HG03108 (cell line): ENCODE data around the gene PARD3.

ENCODE experiments used
- ATAC-seq: cut with Tn5 transposase; IDR thresholded peaks from one replicate; pipeline ENCODE4 v1.9.1; 2021; ENCODE audit warnings: moderate library complexity; ENCODE audit not compliant: unreplicated experiment

The PARD3 gene

GRCh38 chr10:34593374-34593890, 221.7 kb downstream of the PARD3 start:
- ATAC-seq: no peak

- ATAC-seq: no peak
Observed at GRCh38 chr10:34590793-34591192, 224.3 kb downstream of the PARD3 start.

GRCh38 chr10:34589275-34589674, 225.8 kb downstream of the PARD3 start:
- ATAC-seq: no peak

- no peak for ATAC-seq
Observed at GRCh38 chr10:34587680-34588019, 227.4 kb downstream of the PARD3 start.

DNA sequence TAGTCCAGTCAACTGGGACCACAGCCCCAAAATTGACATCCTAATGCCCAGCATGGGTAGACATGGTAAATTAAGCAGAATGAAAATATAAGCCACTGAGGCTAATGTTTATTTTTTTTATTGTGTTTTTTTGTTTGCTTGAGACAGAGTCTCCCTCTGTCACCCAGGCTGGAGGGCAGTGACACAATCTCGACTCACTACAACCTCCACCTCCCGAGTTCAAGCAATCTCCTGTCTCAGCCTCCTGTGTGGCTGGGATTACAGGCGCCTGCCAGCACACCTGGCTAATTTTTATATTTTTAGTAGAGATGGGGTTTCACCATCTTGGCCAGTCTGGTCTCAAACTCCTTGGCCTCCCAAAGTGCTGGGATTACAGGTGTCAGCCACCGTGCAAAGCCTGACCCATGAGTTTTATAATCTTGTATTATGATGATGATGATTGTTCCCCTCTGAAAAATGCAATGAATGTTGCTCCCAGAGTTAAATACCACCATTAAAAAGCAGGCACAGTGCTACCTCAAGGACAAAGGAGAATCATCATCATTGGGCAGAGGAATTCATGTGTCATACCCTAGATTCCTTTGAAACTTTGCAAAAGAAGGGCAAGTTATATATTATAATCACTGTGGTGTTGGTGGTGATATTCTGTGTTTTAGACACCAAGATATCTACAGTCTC, 228.0 kb downstream of the PARD3 start:
- ATAC-seq: no peak

DNA sequence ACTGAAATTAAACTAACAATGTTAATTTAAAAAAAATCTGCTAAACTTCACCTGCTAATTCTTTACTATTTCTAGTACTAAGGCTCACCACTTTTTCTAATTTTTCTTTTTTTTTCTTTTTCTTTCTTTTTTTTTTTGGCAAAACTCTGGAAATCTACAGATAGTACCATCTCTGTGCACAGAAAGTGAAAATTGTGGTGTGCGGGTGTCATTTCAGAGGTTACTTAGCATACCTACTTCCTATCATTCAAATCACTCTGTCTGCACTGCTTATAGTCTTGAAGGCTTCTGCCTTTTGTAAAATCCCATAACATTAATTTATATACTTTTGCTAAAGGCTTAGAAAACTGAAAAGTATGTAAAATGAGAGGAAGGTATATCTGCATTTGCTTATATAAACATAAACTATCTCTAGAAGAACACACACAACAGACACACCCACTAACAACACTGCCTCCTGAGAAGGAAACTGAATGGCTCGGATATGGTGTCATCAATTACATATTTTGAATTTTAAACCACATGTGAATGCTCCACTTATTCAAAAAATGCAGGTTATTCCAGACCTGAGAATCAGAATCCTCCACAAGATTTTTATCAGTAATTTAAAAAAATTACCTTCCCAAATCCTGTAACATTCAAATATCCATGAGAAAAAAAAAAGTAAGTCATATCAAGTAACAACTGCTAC, 229.5 kb downstream of the PARD3 start:
- no peak for ATAC-seq

DNA sequence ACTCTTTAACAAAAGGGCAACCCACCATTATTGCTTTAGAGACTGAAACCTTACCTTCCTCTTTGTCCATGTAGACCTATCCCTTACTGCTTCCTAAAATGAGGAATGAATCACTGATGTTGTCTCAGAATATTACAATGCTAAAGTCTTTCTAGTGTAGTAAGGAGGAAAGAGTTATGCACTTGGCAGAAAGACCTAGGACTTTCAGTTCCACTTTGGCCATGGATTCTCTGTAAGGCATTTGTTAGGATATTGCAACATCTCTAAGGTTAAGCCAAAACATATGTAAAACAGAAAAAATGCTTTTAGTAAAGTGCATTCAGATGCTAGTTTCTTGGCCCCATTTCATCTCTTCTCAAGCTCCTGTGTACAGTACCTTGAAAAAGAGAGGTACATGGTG, 230.9 kb downstream of the PARD3 start:
- ATAC-seq: no peak

DNA sequence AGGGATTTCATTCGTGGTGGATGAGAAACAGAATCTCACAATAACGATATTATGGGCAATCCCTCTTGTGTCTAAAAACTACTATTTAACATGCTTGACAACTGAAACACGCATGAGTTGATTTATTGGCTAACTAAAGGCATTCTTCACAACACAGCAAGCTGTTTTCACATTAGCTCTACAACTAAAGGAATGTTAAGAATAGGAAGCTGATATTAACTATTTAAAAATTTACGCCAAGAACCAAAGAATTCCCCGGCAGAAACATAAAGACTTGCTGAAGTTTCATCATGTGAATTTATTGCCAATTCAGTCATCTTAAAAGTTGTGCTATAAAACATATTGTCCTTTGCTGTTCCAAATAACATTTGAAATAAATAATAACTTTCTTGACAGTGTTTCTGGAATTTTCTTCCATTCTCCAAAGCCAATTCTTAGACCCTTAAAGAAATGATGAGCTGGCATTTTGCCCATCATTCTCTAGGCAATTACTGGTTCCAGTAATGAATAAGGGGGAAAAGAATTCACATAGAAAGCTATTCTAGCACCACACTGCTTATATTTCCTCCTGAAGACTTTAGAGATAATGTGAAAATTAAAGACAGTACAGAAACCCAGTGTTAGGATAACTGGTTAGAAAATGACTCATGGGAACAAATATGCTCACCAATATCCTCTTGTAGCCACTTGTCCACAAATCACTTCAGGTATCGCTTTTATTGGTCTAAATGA, 233.1 kb downstream of the PARD3 start:
- ATAC-seq: no peak

GRCh38 chr10:34580643-34581042, 234.5 kb downstream of the PARD3 start:
- no peak for ATAC-seq

GRCh38 chr10:34580214-34580613, 234.9 kb downstream of the PARD3 start:
- no peak for ATAC-seq

DNA sequence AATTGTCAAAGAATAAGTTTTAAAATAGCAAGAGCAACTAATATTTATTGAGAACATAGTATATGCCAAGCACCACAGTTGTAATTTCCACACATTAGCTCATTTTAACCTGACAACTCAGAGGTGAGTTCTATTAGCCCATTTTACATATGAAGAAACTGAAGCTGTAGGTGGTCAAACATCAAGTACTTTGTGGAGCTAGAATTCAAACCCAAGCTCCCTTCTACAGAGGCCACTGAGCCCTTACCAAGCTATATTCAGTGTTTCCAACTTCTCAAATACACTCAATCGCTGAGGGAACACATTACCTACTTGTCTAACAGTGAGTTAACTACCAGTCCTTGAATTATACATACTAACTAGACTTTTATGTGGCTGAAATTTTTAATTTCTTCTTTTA, 236.6 kb downstream of the PARD3 start:
- ATAC-seq: no peak

DNA sequence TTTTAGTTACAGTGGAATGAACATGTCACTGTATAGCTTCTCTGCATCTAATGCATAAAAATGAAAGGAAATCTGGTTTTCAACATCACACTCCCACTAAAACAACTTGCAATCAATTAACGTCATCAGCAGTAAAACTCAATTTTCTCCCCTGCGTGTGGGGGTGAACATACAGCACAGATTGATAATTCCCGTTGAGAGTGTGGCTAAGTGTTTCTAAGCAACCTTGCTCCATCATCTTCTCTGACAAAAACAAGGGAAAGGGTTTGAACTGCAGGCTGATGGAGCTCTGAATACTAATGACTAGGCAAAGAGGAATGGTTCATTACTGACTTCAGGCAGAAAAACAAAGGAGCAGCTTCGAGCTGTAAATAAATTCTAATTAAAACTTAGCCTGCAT, 238.3 kb downstream of the PARD3 start:
- ATAC-seq: no peak

- ATAC-seq: no peak
Observed at GRCh38 chr10:34575882-34576281, 239.2 kb downstream of the PARD3 start.

- ATAC-seq: no peak
Observed at GRCh38 chr10:34574353-34574934, 240.7 kb downstream of the PARD3 start.

DNA sequence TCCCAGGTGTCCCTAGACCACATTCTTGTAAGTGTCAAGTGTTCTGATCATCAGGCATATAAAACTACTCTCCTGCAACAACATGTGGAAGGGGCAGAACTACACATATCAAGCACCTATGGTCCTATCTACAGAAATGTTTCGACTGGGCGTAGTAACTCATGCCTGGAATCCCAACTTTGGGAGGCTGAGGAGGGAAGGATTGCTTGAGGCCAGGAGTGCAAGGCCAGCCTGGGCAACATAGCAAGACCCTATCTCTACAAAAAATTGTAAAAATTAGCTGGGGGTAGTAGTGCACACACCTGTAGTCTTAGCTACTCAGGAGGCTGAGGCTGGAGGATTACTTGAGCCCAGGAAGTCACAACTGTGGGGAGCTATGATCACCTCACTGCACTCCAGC, 244.2 kb downstream of the PARD3 start:
- no peak for ATAC-seq

DNA sequence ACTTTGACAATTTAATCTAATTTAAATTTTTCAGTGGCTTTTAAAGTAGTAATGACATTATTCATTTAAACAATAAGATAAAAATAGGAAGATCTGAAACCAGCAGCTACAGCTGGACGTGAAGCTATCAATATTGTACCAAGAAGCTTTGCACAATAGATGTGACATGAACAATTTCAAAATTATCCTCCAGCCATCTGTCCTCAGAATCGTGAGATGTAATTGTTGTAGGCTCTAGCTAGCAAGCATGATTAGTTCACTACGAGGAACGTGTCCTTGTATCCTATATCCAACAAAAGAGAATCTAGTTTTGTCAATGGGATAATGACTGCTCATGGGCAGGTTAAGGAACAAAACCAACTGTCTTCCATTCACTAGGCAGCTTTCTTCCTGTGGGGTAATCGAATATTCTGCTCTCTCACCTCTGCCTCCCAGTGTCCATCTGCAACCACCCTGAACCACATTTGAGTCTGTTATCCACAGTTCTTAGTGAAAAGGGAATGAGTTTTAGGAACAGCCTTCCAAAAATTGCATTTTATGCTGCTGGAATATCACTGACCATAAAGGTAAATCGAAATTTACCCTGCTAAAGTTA, 247.3 kb downstream of the PARD3 start:
- no peak for ATAC-seq

- no peak for ATAC-seq
Observed at GRCh38 chr10:34565934-34566333, 249.2 kb downstream of the PARD3 start.

DNA sequence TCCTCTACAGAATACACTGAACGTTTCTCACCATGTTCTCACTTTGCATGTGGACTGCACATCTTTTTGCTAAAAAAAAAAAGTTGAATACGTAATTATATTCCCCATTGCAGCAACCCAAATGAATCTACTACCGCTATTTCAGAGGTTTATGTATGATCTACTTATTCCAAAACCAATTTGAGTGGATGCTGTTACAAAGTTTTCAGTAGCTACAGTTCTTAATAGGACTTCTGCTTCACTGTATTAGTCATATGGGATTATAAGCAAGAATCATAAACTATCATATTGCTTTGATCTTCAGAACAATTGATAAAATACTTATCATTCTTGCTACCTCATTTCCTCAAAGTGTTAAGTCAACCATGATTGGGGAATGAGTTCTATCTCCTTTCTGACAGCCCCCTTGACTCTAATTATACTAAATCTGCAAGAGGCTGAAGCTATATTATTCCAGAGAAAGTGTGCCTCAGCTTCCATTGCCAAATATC, 257.0 kb downstream of the PARD3 start:
- ATAC-seq: no peak

- no peak for ATAC-seq
Observed at GRCh38 chr10:34557173-34557572, 257.9 kb downstream of the PARD3 start.

DNA sequence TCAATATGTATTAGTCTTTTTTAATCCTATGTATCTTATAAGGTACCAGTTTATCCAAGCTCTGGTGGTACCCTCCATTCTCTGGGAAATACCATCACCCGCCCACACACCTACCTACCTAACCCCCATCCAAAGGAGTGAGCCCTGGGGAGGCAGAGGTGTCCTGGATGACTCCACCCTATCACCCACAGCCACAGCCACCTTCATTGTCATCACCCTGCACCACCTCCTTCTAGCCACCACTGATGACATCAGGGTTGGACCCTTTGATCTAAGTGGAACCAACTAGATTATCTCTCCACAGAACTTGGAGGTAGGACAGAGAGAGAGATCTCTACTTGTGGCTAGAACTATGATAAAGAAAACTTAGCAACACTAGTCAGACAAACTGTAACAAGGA, 259.4 kb downstream of the PARD3 start:
- no peak for ATAC-seq

DNA sequence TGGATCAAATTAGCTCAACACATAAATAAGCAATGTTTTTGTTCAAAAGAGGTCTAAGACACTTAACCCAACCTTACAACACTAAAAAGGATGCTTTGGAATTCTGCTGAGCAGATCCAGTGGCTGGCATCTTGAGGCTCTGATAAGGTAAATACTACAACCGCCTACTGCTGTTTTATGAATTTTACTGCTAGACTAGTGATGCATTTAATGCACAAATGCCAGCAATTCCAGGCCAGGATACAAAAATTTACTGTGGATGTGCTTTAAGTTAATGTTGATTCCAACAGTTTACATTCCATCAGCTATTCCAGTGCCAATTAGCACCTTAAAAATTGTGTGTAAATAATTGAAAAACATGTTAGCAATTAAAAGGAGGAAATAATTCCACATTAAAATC, 261.3 kb downstream of the PARD3 start:
- ATAC-seq: no peak
